Activated naive CD4-positive, alpha-beta T cell treated with anti-CD3 and anti-CD28 coated beads, Interleukin-2, amount 50 U/mL, for 16 hours (primary cell): ENCODE results near the gene PEAK1.
"Not testable (repeated sequence)": the region's sequence is repeated elsewhere in the genome, so short reads cannot be mapped to it uniquely, and the experiment has no call there.

Source experiments
- DNase-seq: peaks from one replicate; pipeline ENCODE4 v3.0.0-alpha.2; 2020

The PEAK1 gene

DNA sequence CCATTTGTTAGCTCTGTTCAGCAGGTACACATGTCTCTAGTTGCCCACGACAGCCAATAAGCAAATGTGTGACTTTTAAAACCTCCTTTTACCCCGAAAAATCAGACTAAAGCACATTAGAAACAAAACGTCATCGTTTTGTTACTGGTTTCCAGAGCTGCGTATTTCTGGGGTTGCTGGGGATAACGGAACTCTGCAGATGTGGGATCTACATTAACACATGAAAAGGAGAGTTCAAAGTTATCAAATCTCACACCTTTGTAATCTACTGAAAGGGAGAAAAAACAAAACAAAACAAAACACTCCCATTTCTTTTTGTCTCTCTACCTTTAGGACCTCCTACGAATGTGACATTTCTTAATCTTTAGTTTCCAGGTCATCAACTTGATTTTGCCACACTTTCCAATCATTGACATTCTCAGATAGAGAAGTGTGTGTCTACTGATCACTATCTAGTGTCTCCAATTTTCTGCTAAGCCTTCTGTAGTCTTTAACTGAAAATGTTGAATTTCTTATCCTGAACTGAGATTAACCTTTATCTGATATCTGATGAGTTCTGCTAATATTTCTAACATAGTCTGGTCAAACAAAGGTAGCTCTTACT, 256.0 kb downstream of the PEAK1 start:
- DNase-seq: no peak

DNA sequence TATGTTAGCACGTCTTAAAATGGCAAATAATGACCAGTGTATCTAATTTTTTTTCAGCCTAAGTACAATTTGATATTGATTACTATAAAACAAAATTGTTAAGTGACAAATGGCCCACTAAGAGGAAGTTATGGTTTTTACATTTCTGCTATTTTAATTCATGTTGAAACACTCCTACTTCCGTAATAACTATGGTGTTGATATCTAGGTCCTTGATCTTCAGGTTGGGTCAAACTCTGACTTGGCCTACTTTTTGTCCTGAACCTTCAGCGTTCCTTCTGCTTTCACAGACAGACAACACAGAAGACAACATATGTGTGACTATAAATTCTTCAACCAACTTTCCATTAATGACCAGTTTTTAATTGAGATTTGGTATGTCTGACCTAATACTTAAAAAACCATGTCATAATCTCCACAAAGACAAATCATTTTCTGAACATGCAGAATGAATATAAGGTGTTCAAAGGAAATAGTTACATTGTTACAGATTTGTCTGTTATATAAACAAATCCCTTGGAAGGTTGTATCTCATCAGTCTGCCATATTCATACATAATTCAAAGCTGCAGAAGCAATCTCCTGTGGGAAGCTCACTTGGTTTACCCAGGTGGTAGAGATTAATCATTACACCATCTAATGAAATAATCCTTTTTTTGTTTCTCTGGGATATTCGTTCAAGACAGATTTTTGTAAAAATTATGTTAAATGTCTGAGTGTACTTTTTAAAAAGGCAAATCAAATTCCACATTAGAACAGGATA, 256.9 kb downstream of the PEAK1 start:
- no peak for DNase-seq

DNA sequence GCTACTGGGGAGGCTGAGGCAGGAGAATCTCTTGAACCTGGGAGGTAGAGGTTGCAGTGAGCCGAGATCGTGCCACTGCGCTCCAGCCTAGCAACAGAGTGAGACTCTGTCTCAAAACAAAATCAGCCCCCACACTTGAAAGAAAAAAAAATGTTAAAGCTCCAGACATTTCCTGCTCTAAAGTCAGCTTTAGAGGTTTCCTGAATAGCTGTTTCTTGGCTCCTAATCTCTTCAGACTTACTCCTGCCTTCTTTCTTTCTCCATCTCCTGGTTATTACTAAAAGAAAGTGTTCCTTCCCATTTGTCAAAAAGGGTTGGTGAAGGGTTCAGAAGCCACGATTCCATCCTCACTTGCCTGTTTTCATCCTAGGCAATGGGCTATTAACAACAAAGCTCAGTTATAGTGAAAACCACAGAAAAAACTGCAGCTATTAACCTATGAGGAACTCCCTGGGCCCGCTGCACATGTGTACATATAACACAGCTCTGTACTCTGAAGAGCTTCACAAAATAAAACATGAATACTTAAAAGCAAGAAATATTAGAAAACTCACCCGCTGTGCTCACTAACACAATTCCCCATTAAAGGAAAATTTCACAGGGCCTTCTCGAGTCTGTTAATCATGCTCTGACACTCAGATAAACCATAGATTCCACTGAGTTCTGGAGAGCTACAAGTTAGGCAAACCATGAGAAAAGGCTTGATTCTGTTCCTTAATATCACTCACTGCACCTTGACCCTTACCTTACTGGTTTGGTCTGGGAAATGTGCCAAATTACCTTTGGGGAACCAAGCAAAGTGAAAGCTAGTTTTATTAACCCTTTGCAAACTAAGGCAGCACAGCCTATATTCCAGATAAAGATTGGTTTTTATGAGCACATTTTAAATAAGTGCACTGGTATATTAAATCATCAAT, 259.1 kb downstream of the PEAK1 start:
- DNase-seq: no peak

- DNase-seq: not testable (repeated sequence)
Observed at GRCh38 chr15:77156000-77156399, 263.9 kb downstream of the PEAK1 start.

- DNase-seq: no peak
Observed at GRCh38 chr15:77148191-77148590, 271.7 kb downstream of the PEAK1 start.

- no peak for DNase-seq
Observed at GRCh38 chr15:77145370-77145769, 274.5 kb downstream of the PEAK1 start.

DNA sequence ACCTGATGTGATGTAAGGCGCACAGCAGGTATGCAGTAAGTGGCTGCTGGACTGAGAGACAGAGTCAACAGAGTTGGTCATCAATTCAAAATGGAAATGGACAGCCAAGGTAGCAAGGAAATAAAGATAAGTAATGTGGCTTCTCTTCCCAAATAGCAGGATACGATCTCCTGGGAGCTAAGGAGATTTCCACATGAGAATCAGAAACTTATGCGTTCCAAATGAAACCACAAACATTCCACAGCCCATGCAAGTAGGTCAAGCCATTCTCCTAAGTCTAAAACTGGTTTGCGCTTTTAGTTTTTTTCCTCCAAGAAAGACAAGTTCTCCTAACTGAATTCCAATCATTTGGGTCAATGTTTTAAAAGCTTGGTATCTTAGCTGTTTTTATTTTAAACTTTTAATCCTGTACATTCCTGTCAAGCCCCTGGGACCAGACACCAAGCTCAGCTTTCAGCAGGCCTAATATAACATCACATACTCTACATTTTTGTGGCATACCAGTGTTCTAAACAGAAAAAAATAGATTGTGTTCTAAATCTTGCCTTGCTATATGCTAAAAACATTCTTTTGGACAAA, 275.3 kb downstream of the PEAK1 start:
- no peak for DNase-seq

- DNase-seq: no peak
Observed at GRCh38 chr15:77144026-77144425, 275.9 kb downstream of the PEAK1 start.

GRCh38 chr15:77143616-77144015, 276.3 kb downstream of the PEAK1 start:
- DNase-seq: no peak

- DNase-seq: no peak
Observed at GRCh38 chr15:77143191-77143590, 276.7 kb downstream of the PEAK1 start.

GRCh38 chr15:77140220-77140619, 279.7 kb downstream of the PEAK1 start:
- no peak for DNase-seq

GRCh38 chr15:77139312-77139711, 280.6 kb downstream of the PEAK1 start:
- DNase-seq: no peak

- DNase-seq: no peak
Observed at GRCh38 chr15:77138167-77138522, 281.8 kb downstream of the PEAK1 start.

DNA sequence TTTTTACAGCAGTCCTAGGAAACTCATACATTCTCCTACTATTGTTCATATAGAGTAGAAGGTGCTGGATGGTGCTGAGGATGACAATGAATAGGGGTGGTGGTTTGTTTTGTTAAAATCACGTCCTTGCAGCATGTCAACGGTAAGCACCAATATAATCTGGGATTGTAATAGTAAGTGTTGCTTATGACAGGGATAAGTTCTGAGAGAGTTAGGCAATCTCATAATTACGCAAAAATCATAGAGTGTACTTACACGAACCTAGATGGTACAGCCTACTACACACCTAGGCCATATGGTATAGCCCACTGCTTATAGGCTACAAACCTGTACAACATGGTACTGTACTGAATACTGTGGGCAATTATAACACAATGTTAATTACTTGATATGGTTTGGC, 284.7 kb downstream of the PEAK1 start:
- DNase-seq: no peak

GRCh38 chr15:77130315-77130930, 289.5 kb downstream of the PEAK1 start:
- no peak for DNase-seq

DNA sequence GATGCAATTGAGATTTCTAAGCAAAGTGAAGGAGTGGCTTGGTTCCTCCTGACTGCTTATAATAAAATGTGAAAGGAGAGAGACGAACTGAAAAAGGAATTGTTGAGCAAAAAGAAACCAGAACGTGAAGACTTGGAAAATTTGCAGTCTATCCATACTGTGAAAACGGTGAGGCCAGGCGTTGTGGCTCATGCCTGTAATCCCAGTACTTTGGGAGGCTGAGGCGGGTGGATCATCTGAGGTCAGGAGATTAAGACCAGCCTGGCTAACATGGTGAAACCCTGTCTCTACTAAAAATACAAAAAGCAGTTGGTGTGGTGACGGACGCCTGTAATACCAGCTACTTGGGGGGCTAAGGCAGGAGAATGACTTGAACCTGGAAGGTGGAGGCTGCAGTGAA, 292.3 kb downstream of the PEAK1 start:
- no peak for DNase-seq

GRCh38 chr15:77126529-77127326, 293.2 kb downstream of the PEAK1 start:
- DNase-seq: no peak

DNA sequence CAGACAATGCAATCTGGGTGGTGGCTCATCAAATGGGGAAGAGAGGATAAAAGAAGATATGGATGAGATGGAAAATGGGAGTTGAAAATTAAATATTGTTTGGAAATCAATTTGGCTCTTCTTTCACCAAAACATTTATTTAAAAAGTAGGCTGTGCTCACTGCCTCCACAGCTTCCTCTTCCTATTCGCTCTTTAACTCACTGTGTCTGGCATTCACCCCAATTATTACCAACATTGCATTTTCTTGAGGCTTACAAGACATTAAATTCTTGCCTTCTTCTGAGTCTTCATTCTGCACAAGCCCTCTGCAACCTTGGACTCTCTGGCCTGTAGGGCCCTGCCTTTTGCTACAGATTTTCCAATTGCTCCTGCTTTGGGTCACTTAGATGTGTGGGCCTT, 296.1 kb downstream of the PEAK1 start:
- DNase-seq: no peak

GRCh38 chr15:77122576-77122975, 297.3 kb downstream of the PEAK1 start:
- DNase-seq: no peak

DNA sequence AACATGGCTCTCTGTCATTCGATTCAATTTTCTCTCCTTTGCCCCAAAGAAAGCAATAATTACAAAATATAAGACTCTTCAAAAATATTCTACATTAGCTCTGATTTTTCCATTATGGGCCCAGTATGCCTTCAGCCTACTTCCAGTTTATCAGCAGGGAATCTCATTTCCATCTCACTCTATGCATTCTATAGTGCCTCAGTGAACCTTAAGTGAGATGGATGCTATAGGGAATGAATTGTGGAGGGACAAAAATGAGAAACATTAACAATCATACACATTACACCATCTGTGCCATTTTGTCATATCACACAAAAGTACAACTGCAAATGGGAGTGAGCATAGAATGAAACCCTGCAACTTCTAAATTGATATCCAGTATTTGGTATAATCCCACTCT, 298.3 kb downstream of the PEAK1 start:
- DNase-seq: no peak

DNA sequence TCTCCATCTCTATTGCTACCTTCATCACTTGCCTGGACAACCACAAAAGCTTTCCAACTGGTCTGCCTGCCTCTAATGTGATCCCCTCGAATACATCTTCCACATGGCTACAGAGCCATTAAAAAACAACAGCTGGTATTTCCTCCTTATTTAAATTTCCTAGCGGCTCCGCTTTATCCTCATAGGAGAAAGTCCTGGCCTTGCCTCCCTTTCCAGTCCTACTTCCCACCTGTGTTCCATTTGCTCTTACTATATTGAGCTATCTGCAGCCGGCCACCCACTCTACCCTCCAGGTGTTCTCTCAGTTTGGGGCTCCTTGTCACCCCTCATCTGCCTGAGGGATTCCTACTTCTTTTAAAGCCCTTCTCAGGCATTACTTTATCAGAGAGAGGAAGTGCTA, 299.3 kb downstream of the PEAK1 start:
- no peak for DNase-seq

- DNase-seq: no peak
Observed at GRCh38 chr15:77119446-77119845, 300.5 kb downstream of the PEAK1 start.
